B cell (primary cell): ENCODE results near the gene UQCRH.

Experiments
- CTCF ChIP-seq: fragments of 200-600 bp; IDR thresholded peaks from one replicate; pipeline ENCODE4 v1.8.0; 2022; ENCODE audit warnings: antibody characterized with exemption, mild to moderate bottlenecking
- EZH2 ChIP-seq: IDR thresholded peaks from 2 replicates; pipeline ENCODE4 v1.6.1; 2012; ENCODE audit warnings: borderline replicate concordance, low read depth, mild to moderate bottlenecking, moderate library complexity, low read length; ENCODE audit not compliant: insufficient read depth, poor library complexity, severe bottlenecking

GRCh38 chr1:46301406-46301807, 2.1 kb upstream of the UQCRH start:
- TF ChIP-seq CTCF: no peak
- TF ChIP-seq EZH2: no peak
